ENCODE data around the gene PCDHA3. TPM values are rescaled to one million over a fixed set of nuclear protein-coding genes. Genes with fewer than 3 reads are reported as not detected.
A peak's percentile ranks its signal among the peaks of the same experiment; 100 is the strongest.
"Not testable (repeated sequence)": the region's sequence is repeated elsewhere in the genome, so short reads cannot be mapped to it uniquely, and the experiment has no call there.

The PCDHA3 gene
- total and polyA plus RNA-seq, 2 experiments from 2014 or later, result 0.05 TPM; not detected in 1

GRCh38 chr5:140842798-140843733 lies 42.2 kb downstream of the PCDHA3 start:
- no peak overlapping the region for H3K4me2 ChIP-seq (ENCODE audit: unreplicated experiment)
- TF ChIP-seq EZH2 (IDR thresholded peaks at IDR 0.05; ENCODE audit: insufficient read depth, poor library complexity, severe bottlenecking) (no peak), EZH2phosphoT487 (IDR thresholded peaks at IDR 0.05; ENCODE audit: insufficient read depth, low read depth) (no peak)
- in situ Hi-C loops (cut with MboI), result no loop called here

GRCh38 chr5:140848139-140849102 lies 47.6 kb downstream of the PCDHA3 start, which contains the start of gene PCDHA9:
Gene PCDHA9, plus strand, starts transcription at chr5:140848382. Its CDS starts 114 bp downstream, at chr5:140848496.
- H3K79me2 ChIP-seq (ENCODE audit: insufficient read depth); H3K27ac ChIP-seq; H2AFZ ChIP-seq; H3K9me2 ChIP-seq (ENCODE audit: insufficient read depth); H3K27me3 ChIP-seq (replicated peaks; ENCODE audit: insufficient read depth); in situ Hi-C loops (cut with MboI); H3K4me2 ChIP-seq (ENCODE audit: unreplicated experiment); H3K9me3 ChIP-seq (ENCODE audit: low read depth); H3K36me3 ChIP-seq (ENCODE audit: low read depth); H3K4me1 ChIP-seq (ENCODE audit: insufficient read depth); H4K20me1 ChIP-seq (ENCODE audit: insufficient read depth); H3K4me3 ChIP-seq; H3K9ac ChIP-seq; H3F3A ChIP-seq (ENCODE audit: insufficient read depth): not testable (repeated sequence)
- 17 to 21% methylated on average over 29 to 38 of the region's 48 CpGs for WGBS, 2 experiments (ENCODE audit: low coverage in 1 of 2, low lambda C conversion rate in 2 of 2, missing lambda C conversion rate in 2 of 2)
- peak; percentile 7 for DNase-seq

More at GRCh38 chr5:140842798-140843733, 42.2 kb downstream of the PCDHA3 start:
- no peak overlapping the region for H3K4me3 ChIP-seq
- no peaks in the 10 kb centered on the region for H4K20me1 ChIP-seq (ENCODE audit: insufficient read depth)
- no peak overlapping the region for H2AFZ ChIP-seq
- no peak for DNase-seq
- WGBS, 2 experiments (ENCODE audit: low coverage in 1 of 2, low lambda C conversion rate in 2 of 2, missing lambda C conversion rate in 2 of 2), result 49 to 52% methylated on average over 84 to 85 of the region's 87 CpGs
- H3F3A ChIP-seq (ENCODE audit: insufficient read depth), result no peaks in the 10 kb centered on the region
- no peaks in the 10 kb centered on the region for H3K9me2 ChIP-seq (ENCODE audit: insufficient read depth)
- H3K79me2 ChIP-seq (ENCODE audit: insufficient read depth), result no peaks in the 10 kb centered on the region
- H3K9ac ChIP-seq, result no peak overlapping the region
- no peaks in the 10 kb centered on the region for H3K9me3 ChIP-seq (ENCODE audit: low read depth)
- H3K27ac ChIP-seq, result no peak overlapping the region
- no peaks in the 10 kb centered on the region for H3K36me3 ChIP-seq (ENCODE audit: low read depth)
- no peaks in the 10 kb centered on the region for H3K27me3 ChIP-seq (replicated peaks; ENCODE audit: insufficient read depth)
- H3K4me1 ChIP-seq (ENCODE audit: insufficient read depth), result no peaks in the 10 kb centered on the region

DNA sequence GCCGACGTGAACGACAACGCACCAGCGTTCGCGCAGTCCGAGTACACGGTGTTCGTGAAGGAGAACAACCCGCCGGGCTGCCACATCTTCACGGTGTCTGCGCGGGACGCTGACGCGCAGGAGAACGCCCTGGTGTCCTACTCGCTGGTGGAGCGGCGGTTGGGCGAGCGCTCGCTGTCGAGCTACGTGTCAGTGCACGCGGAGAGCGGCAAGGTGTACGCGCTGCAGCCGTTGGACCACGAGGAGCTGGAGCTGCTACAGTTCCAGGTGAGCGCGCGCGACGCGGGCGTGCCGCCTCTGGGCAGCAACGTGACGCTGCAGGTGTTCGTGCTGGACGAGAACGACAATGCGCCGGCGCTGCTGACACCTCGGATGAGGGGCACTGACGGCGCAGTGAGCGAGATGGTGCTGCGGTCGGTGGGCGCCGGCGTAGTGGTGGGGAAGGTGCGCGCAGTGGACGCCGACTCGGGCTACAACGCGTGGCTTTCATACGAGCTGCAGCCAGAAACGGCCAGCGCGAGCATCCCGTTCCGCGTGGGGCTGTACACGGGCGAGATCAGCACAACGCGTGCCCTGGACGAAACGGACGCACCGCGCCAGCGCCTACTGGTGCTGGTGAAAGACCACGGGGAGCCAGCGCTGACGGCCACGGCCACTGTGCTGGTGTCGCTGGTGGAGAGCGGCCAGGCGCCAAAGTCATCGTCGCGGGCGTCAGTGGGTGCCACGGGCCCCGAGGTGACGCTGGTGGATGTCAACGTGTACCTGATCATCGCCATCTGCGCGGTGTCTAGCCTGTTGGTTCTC lies 49.2 kb downstream of the PCDHA3 start:
- H3K36me3 ChIP-seq (ENCODE audit: low read depth); H3K9me3 ChIP-seq (ENCODE audit: low read depth); H2AFZ ChIP-seq; H3K9me2 ChIP-seq (ENCODE audit: insufficient read depth); H3K9ac ChIP-seq; H3F3A ChIP-seq (ENCODE audit: insufficient read depth); H3K27me3 ChIP-seq (replicated peaks; ENCODE audit: insufficient read depth); DNase-seq; H3K4me1 ChIP-seq (ENCODE audit: insufficient read depth); H3K4me2 ChIP-seq (ENCODE audit: unreplicated experiment); H3K27ac ChIP-seq; H4K20me1 ChIP-seq (ENCODE audit: insufficient read depth); in situ Hi-C loops (cut with MboI); H3K79me2 ChIP-seq (ENCODE audit: insufficient read depth); H3K4me3 ChIP-seq: not testable (repeated sequence)
- 47 to 49% methylated on average over 96 to 101 of the region's 101 CpGs for WGBS, 2 experiments (ENCODE audit: low coverage in 1 of 2, low lambda C conversion rate in 2 of 2, missing lambda C conversion rate in 2 of 2)

Other genes starting within 250 kb of the PCDHA3 start
- 41.6 and 46.2 TPM in 2 replicates for gene SRA1, start 243.6 kb upstream of the PCDHA3 start, total RNA-seq (2014; rRNA removed; shearing (Covaris generic))
- gene SRA1, start 243.6 kb upstream of the PCDHA3 start, polyA plus RNA-seq (2016; fragmentation: Nextera tagmentation; extraction: Ambion mirVana), result 90.6 and 91.2 TPM in 2 replicates
- 13.8 and 14.8 TPM in 2 replicates for gene APBB3, start 236.5 kb upstream of the PCDHA3 start, total RNA-seq (2014; rRNA removed; shearing (Covaris generic))
- 13.1 and 13.2 TPM in 2 replicates for gene APBB3, start 236.5 kb upstream of the PCDHA3 start, polyA plus RNA-seq (2016; fragmentation: Nextera tagmentation; extraction: Ambion mirVana)
- 11.8 and 19.6 TPM in 2 replicates for gene SLC35A4, start 236.2 kb upstream of the PCDHA3 start, total RNA-seq (2014; rRNA removed; shearing (Covaris generic))
- gene SLC35A4, start 236.2 kb upstream of the PCDHA3 start, polyA plus RNA-seq (2016; fragmentation: Nextera tagmentation; extraction: Ambion mirVana), result 45.2 and 49.5 TPM in 2 replicates
- gene CD14, start 167.9 kb upstream of the PCDHA3 start, total RNA-seq (2014; rRNA removed; shearing (Covaris generic)), result 1.9 and 6.1 TPM in 2 replicates
- gene CD14, start 167.9 kb upstream of the PCDHA3 start, polyA plus RNA-seq (2016; fragmentation: Nextera tagmentation; extraction: Ambion mirVana), result 2.1 and 3.2 TPM in 2 replicates
- gene TMCO6, start 161.6 kb upstream of the PCDHA3 start, total RNA-seq (2014; rRNA removed; shearing (Covaris generic)), result 14.4 and 48.2 TPM in 2 replicates
- 5.4 and 5.6 TPM in 2 replicates for gene TMCO6, start 161.6 kb upstream of the PCDHA3 start, polyA plus RNA-seq (2016; fragmentation: Nextera tagmentation; extraction: Ambion mirVana)
- gene NDUFA2, start 153.4 kb upstream of the PCDHA3 start, total RNA-seq (2014; rRNA removed; shearing (Covaris generic)), result 21.9 and 25.4 TPM in 2 replicates
- gene NDUFA2, start 153.4 kb upstream of the PCDHA3 start, polyA plus RNA-seq (2016; fragmentation: Nextera tagmentation; extraction: Ambion mirVana), result 117 and 120 TPM in 2 replicates
- gene IK, start 153.2 kb upstream of the PCDHA3 start, total RNA-seq (2014; rRNA removed; shearing (Covaris generic)), result 72.0 and 72.2 TPM in 2 replicates
- 105 and 106 TPM in 2 replicates for gene IK, start 153.2 kb upstream of the PCDHA3 start, polyA plus RNA-seq (2016; fragmentation: Nextera tagmentation; extraction: Ambion mirVana)
- 17.5 and 19.6 TPM in 2 replicates for gene WDR55, start 136.2 kb upstream of the PCDHA3 start, total RNA-seq (2014; rRNA removed; shearing (Covaris generic))
- gene WDR55, start 136.2 kb upstream of the PCDHA3 start, polyA plus RNA-seq (2016; fragmentation: Nextera tagmentation; extraction: Ambion mirVana), result 17.7 and 18.6 TPM in 2 replicates
- gene DND1, start 127.5 kb upstream of the PCDHA3 start, total RNA-seq (2014; rRNA removed; shearing (Covaris generic)), result 0.22 and 0.38 TPM in 2 replicates
- 0.14 TPM in 1 of 2 replicates, not detected in the other for gene DND1, start 127.5 kb upstream of the PCDHA3 start, polyA plus RNA-seq (2016; fragmentation: Nextera tagmentation; extraction: Ambion mirVana)
- gene HARS1, start 109.7 kb upstream of the PCDHA3 start, total RNA-seq (2014; rRNA removed; shearing (Covaris generic)), result 75.7 and 85.0 TPM in 2 replicates
- gene HARS1, start 109.7 kb upstream of the PCDHA3 start, polyA plus RNA-seq (2016; fragmentation: Nextera tagmentation; extraction: Ambion mirVana), result 92.5 and 97.6 TPM in 2 replicates
- gene HARS2, start 109.6 kb upstream of the PCDHA3 start, total RNA-seq (2014; rRNA removed; shearing (Covaris generic)), result 29.7 and 32.8 TPM in 2 replicates
- 20.7 and 23.3 TPM in 2 replicates for gene HARS2, start 109.6 kb upstream of the PCDHA3 start, polyA plus RNA-seq (2016; fragmentation: Nextera tagmentation; extraction: Ambion mirVana)
- gene ZMAT2, start 100.6 kb upstream of the PCDHA3 start, total RNA-seq (2014; rRNA removed; shearing (Covaris generic)), result 43.1 TPM in 2 replicates
- gene ZMAT2, start 100.6 kb upstream of the PCDHA3 start, polyA plus RNA-seq (2016; fragmentation: Nextera tagmentation; extraction: Ambion mirVana), result 34.7 and 36.3 TPM in 2 replicates
- gene PCDHA1, start 14.9 kb upstream of the PCDHA3 start, total RNA-seq (2014; rRNA removed; shearing (Covaris generic)), result not detected in 2 replicates
- not detected in 2 replicates for gene PCDHA1, start 14.9 kb upstream of the PCDHA3 start, polyA plus RNA-seq (2016; fragmentation: Nextera tagmentation; extraction: Ambion mirVana)
- gene PCDHA2, start 6.2 kb upstream of the PCDHA3 start, total RNA-seq (2014; rRNA removed; shearing (Covaris generic)), result not detected in 2 replicates
- gene PCDHA2, start 6.2 kb upstream of the PCDHA3 start, polyA plus RNA-seq (2016; fragmentation: Nextera tagmentation; extraction: Ambion mirVana), result 0.06 TPM in 1 of 2 replicates, not detected in the other
- not detected in 2 replicates for gene PCDHA4, start 6.0 kb downstream of the PCDHA3 start, total RNA-seq (2014; rRNA removed; shearing (Covaris generic))
- gene PCDHA4, start 6.0 kb downstream of the PCDHA3 start, polyA plus RNA-seq (2016; fragmentation: Nextera tagmentation; extraction: Ambion mirVana), result not detected in 2 replicates
- not detected in 2 replicates for gene PCDHA5, start 20.6 kb downstream of the PCDHA3 start, total RNA-seq (2014; rRNA removed; shearing (Covaris generic))
- not detected in 2 replicates for gene PCDHA5, start 20.6 kb downstream of the PCDHA3 start, polyA plus RNA-seq (2016; fragmentation: Nextera tagmentation; extraction: Ambion mirVana)
- gene PCDHA6, start 26.9 kb downstream of the PCDHA3 start, total RNA-seq (2014; rRNA removed; shearing (Covaris generic)), result 0.13 and 0.22 TPM in 2 replicates
- 0.10 TPM in 1 of 2 replicates, not detected in the other for gene PCDHA6, start 26.9 kb downstream of the PCDHA3 start, polyA plus RNA-seq (2016; fragmentation: Nextera tagmentation; extraction: Ambion mirVana)
- not detected in 2 replicates for gene PCDHA7, start 33.2 kb downstream of the PCDHA3 start, total RNA-seq (2014; rRNA removed; shearing (Covaris generic))
- not detected in 2 replicates for gene PCDHA7, start 33.2 kb downstream of the PCDHA3 start, polyA plus RNA-seq (2016; fragmentation: Nextera tagmentation; extraction: Ambion mirVana)
- gene PCDHA8, start 40.1 kb downstream of the PCDHA3 start, total RNA-seq (2014; rRNA removed; shearing (Covaris generic)), result not detected in 2 replicates
- not detected in 2 replicates for gene PCDHA8, start 40.1 kb downstream of the PCDHA3 start, polyA plus RNA-seq (2016; fragmentation: Nextera tagmentation; extraction: Ambion mirVana)
- gene PCDHA9, start 47.3 kb downstream of the PCDHA3 start, total RNA-seq (2014; rRNA removed; shearing (Covaris generic)), result not detected in 2 replicates
- gene PCDHA9, start 47.3 kb downstream of the PCDHA3 start, polyA plus RNA-seq (2016; fragmentation: Nextera tagmentation; extraction: Ambion mirVana), result 0.04 TPM in 1 of 2 replicates, not detected in the other
- gene PCDHA10, start 54.8 kb downstream of the PCDHA3 start, total RNA-seq (2014; rRNA removed; shearing (Covaris generic)), result 0.11 and 0.13 TPM in 2 replicates
- 0.13 and 0.26 TPM in 2 replicates for gene PCDHA10, start 54.8 kb downstream of the PCDHA3 start, polyA plus RNA-seq (2016; fragmentation: Nextera tagmentation; extraction: Ambion mirVana)
- gene PCDHA11, start 67.9 kb downstream of the PCDHA3 start, total RNA-seq (2014; rRNA removed; shearing (Covaris generic)), result not detected in 2 replicates
- not detected in 2 replicates for gene PCDHA11, start 67.9 kb downstream of the PCDHA3 start, polyA plus RNA-seq (2016; fragmentation: Nextera tagmentation; extraction: Ambion mirVana)
- not detected in 2 replicates for gene PCDHA12, start 74.3 kb downstream of the PCDHA3 start, total RNA-seq (2014; rRNA removed; shearing (Covaris generic))
- gene PCDHA12, start 74.3 kb downstream of the PCDHA3 start, polyA plus RNA-seq (2016; fragmentation: Nextera tagmentation; extraction: Ambion mirVana), result not detected in 2 replicates
- gene PCDHA13, start 81.1 kb downstream of the PCDHA3 start, total RNA-seq (2014; rRNA removed; shearing (Covaris generic)), result not detected in 2 replicates
- gene PCDHA13, start 81.1 kb downstream of the PCDHA3 start, polyA plus RNA-seq (2016; fragmentation: Nextera tagmentation; extraction: Ambion mirVana), result not detected in 2 replicates
- gene PCDHAC1, start 125.2 kb downstream of the PCDHA3 start, total RNA-seq (2014; rRNA removed; shearing (Covaris generic)), result 0.38 TPM in 1 of 2 replicates, not detected in the other
- not detected in 2 replicates for gene PCDHAC1, start 125.2 kb downstream of the PCDHA3 start, polyA plus RNA-seq (2016; fragmentation: Nextera tagmentation; extraction: Ambion mirVana)
- not detected in 2 replicates for gene PCDHAC2, start 165.4 kb downstream of the PCDHA3 start, total RNA-seq (2014; rRNA removed; shearing (Covaris generic))
- not detected in 2 replicates for gene PCDHAC2, start 165.4 kb downstream of the PCDHA3 start, polyA plus RNA-seq (2016; fragmentation: Nextera tagmentation; extraction: Ambion mirVana)